Measurements from ENCODE around the gene PTPRM. TPM values are rescaled to one million over a fixed set of nuclear protein-coding genes. Genes with fewer than 3 reads are reported as not detected.

PTPRM gene
- total RNA-seq, 1 experiment from 2014 or later = 14.5 TPM

DNA sequence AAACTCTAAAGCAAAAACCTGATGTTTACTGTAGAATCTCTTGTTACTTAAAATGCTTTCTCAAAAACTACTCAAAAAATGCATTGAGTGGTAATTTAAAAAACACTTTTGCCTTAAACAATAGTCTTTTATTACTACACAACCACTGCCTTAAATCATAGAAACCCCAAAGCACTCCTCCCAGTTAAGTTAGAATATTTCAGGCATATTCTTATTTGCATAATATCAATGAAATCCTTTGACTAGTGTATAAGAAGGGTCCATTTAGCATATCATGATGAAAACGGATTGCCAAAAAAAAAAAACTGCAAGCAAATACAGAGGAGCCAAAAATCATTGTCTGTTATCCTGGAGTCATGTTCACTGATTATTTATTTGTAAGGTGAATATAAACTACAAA lies 119.2 kb downstream of the PTPRM start:
- ChIA-PET RAD21 (ENCODE audit: low non-redundant PET in 1 of 2, low total read pairs in 2 of 2, uncharacterized antibody in 2 of 2, unreplicated experiment in 2 of 2) (no interaction called here), POLR2A (no interaction called here), CTCF (no interaction called here)
- Histone ChIP-seq H2AFZ (ENCODE audit: low read depth, low read length, poor library complexity, severe bottlenecking) (no peak overlapping the region), H3K9me3 (ENCODE audit: control insufficient read depth in 1 of 2, insufficient read depth in 1 of 2, low read depth in 1 of 2, low read length in 2 of 2) (no peaks in the 10 kb centered on the region), H3K4me2 (ENCODE audit: low read length) (no peak overlapping the region), H3K9ac (ENCODE audit: low read length) (no peak overlapping the region), H3K4me1 (ENCODE audit: control insufficient read depth in 1 of 2, insufficient read depth in 2 of 2, low read length in 2 of 2) (no peaks in the 10 kb centered on the region), H3K36me3 (ENCODE audit: control insufficient read depth in 1 of 2, insufficient read depth in 2 of 2, low read length in 2 of 2) (no peaks in the 10 kb centered on the region), H3K4me3 (replicated peaks in 1 of 2; ENCODE audit: low read depth in 1 of 2, low read length in 2 of 2) (no peak overlapping the region), H3K79me2 (ENCODE audit: insufficient read depth, low read length) (no peaks in the 10 kb centered on the region), H3K9me2 (ENCODE audit: insufficient read depth) (no peaks in the 10 kb centered on the region), H3K27ac (ENCODE audit: low read depth, low read length) (no peak overlapping the region), H4K20me1 (ENCODE audit: insufficient read depth) (no peaks in the 10 kb centered on the region), H3K27me3 (ENCODE audit: insufficient read depth, low read length) (peaks cover 21% of the 10 kb centered on the region; the same call in 1 of the 2 replicates)
- TF ChIP-seq EGR1 (IDR thresholded peaks at IDR 0.05; ENCODE audit: low read depth) (no peak), JUND (IDR thresholded peaks at IDR 0.05) (no peak), YY1 (IDR thresholded peaks at IDR 0.05; ENCODE audit: extremely low read depth, insufficient replicate concordance, low read depth, low read length) (no peak), ZNF274 (IDR thresholded peaks at IDR 0.05; ENCODE audit: low read depth, low read length) (no peak), SRF (IDR thresholded peaks at IDR 0.05; ENCODE audit: low read depth) (no peak), ELF1 (IDR thresholded peaks at IDR 0.05; ENCODE audit: borderline replicate concordance, low read depth) (no peak), ZFX (IDR thresholded peaks at IDR 0.05) (no peak), SIN3A (IDR thresholded peaks at IDR 0.05; ENCODE audit: low read depth) (no peak), EZH2phosphoT487 (IDR thresholded peaks at IDR 0.05; ENCODE audit: borderline replicate concordance) (no peak), EZH2 (IDR thresholded peaks at IDR 0.05) (no peak), CBX3 (IDR thresholded peaks at IDR 0.05; ENCODE audit: low read depth) (no peak), CEBPB (IDR thresholded peaks at IDR 0.05; ENCODE audit: low read depth) (no peak), FOSL1 (IDR thresholded peaks at IDR 0.05; ENCODE audit: low read depth) (no peak)
- TF ChIP-seq, protein P1, sequence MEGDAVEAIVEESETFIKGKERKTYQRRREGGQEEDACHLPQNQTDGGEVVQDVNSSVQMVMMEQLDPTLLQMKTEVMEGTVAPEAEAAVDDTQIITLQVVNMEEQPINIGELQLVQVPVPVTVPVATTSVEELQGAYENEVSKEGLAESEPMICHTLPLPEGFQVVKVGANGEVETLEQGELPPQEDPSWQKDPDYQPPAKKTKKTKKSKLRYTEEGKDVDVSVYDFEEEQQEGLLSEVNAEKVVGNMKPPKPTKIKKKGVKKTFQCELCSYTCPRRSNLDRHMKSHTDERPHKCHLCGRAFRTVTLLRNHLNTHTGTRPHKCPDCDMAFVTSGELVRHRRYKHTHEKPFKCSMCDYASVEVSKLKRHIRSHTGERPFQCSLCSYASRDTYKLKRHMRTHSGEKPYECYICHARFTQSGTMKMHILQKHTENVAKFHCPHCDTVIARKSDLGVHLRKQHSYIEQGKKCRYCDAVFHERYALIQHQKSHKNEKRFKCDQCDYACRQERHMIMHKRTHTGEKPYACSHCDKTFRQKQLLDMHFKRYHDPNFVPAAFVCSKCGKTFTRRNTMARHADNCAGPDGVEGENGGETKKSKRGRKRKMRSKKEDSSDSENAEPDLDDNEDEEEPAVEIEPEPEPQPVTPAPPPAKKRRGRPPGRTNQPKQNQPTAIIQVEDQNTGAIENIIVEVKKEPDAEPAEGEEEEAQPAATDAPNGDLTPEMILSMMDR (IDR thresholded peaks at IDR 0.05 in 2 of 3, conservative IDR thresholded peaks at IDR 0.05 in 1 of 3; ENCODE audit: borderline replicate concordance in 1 of 3, insufficient read depth in 1 of 3, low read depth in 2 of 3, low read length in 2 of 3) = no peak
- TF ChIP-seq, protein P2, sequence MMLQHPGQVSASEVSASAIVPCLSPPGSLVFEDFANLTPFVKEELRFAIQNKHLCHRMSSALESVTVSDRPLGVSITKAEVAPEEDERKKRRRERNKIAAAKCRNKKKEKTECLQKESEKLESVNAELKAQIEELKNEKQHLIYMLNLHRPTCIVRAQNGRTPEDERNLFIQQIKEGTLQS (IDR thresholded peaks at IDR 0.05) = no peak
- TF ChIP-seq, protein P3, sequence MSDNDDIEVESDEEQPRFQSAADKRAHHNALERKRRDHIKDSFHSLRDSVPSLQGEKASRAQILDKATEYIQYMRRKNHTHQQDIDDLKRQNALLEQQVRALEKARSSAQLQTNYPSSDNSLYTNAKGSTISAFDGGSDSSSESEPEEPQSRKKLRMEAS (IDR thresholded peaks at IDR 0.05) = no peak
- ATAC-seq = no peak
- DNase-seq (ENCODE audit: low read depth, low spot score) = no peak
- no TSS peak for BruUV-seq (replicated peaks)
- intact Hi-C loops (cut with micrococcal nuclease) = no loop called here

Data from HCT116 (cell line).